GM13977 (cell line): ENCODE results near the gene C2CD4B.

Experiments
- DNase-seq: peaks from one replicate; pipeline ENCODE4 v3.0.0; 2012; ENCODE audit warnings: low spot score
- CTCF ChIP-seq: IDR thresholded peaks from 2 replicates; pipeline ENCODE4 v1.5.1; 2012; ENCODE audit warnings: mild to moderate bottlenecking, control low read depth; ENCODE audit not compliant: insufficient read depth; ENCODE audit errors: extremely low read depth, missing control alignments
- in situ Hi-C: fragments of 300-500 bp; cut with MboI; formaldehyde crosslinking; loops from one replicate; pipeline ENCODE4 v1.12.0; 2022; ENCODE audit warnings: low sequenced_read_pairs, low pct_unique_long_range_greater_than_20kb, mixed read lengths, inconsistent platforms; ENCODE audit not compliant: unreplicated experiment

Gene C2CD4B

GRCh38 chr15:62121273-62122015 is 43.6 kb downstream of the C2CD4B start:
- in situ Hi-C loops: no loop called here
- no peak for TF ChIP-seq CTCF
- DNase-seq: no peak

- no peak for TF ChIP-seq CTCF
- DNase-seq: no peak
- in situ Hi-C loops: no loop called here
Measured at GRCh38 chr15:62120776-62121175, 44.3 kb downstream of the C2CD4B start.

GRCh38 chr15:62119874-62120273 is 45.2 kb downstream of the C2CD4B start:
- DNase-seq: no peak
- in situ Hi-C loops: no loop called here
- no peak for TF ChIP-seq CTCF

- in situ Hi-C loops: no loop called here
- no peak for DNase-seq
- no peak for TF ChIP-seq CTCF
Measured at GRCh38 chr15:62119227-62119864, 45.7 kb downstream of the C2CD4B start.

- in situ Hi-C loops: no loop called here
- TF ChIP-seq CTCF: no peak
- DNase-seq: no peak
Measured at GRCh38 chr15:62118520-62119226, 46.4 kb downstream of the C2CD4B start.

- in situ Hi-C loops: no loop called here
- TF ChIP-seq CTCF: no peak
- DNase-seq: no peak
Measured at GRCh38 chr15:62115847-62116246, 49.2 kb downstream of the C2CD4B start.
